SK-N-MC (cell line): ENCODE measurements around the gene NEUROD6.

Experiments used
- EZH2 ChIP-seq: fragments of 200-600 bp; sonication (generic); IDR thresholded peaks from one replicate; pipeline ENCODE4 v1.6.1; 2017; ENCODE audit warnings: antibody characterized with exemption
- FOXP2 ChIP-seq: optimal IDR thresholded peaks from 2 replicates; pipeline ENCODE3; 2011; ENCODE audit warnings: mild to moderate bottlenecking, moderate library complexity; ENCODE audit not compliant: insufficient read depth; ENCODE audit errors: extremely low read length, control extremely low read depth
- POLR2AphosphoS5 ChIP-seq: IDR thresholded peaks from 2 replicates; pipeline ENCODE4 v1.6.1; 2012; ENCODE audit warnings: mild to moderate bottlenecking, low read depth, low read length, borderline replicate concordance

DNA sequence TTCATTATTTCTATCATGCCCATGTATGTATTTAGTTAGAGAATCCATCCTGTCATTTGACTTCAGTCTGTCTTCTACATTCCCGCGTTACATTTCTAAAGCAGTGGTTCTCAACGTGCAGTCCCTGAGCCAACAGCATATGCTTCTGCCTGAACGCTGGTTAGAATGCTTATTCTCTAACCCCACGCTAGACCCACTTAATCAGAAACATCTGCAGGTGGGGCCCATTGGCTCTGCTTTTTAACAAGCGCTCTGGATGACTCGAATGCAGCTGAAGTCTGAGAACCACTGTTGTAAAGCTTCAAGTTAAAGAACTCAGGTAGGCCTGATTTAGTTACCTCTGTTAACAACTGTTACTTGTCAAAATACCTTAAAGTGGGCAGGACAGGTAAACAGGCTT is 38.2 kb downstream of the NEUROD6 start:
- no peak for TF ChIP-seq EZH2
- no peak for TF ChIP-seq POLR2AphosphoS5
- TF ChIP-seq FOXP2 = peak; percentile 10
